ENCODE measurements around the gene ARHGEF28. TPM values are rescaled to one million over a fixed set of nuclear protein-coding genes. Genes with fewer than 3 reads are reported as not detected.

ARHGEF28 gene
- total and polyA plus RNA-seq, 2 of the 13 experiments (the other 11 are each of a cell fraction or from before 2014, with no cell fraction given) = 17.4 to 34.1 TPM

DNA sequence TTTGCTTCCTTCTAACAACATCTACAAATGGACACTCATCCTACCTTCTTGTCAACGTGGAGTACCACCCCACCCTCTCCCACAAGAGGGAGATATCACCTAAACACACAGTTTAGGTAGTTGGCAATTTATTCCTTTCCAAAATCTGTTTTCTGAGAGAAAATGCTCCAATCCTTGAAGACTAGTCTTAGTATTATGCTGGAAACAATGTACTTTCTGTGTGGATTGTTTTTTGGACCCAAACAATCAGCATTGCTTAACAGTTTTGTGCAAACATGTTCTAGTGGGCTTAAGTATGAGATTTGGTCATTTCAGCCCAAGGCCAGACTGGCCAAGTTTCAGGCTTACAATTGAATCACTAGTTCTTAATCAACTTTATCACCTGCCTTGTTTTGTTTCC is 359.1 kb downstream of the ARHGEF28 start (continued):
- TF ChIP-seq ZNF30 (CRISPR knock-in tag; IDR thresholded peaks at IDR 0.05) = no peak
- no peak for TF ChIP-seq YY1 (IDR thresholded peaks at IDR 0.05; ENCODE audit: insufficient read depth, insufficient replicate concordance, low read depth, low read length)
- no peak for TF ChIP-seq ZNF383 (CRISPR knock-in tag; IDR thresholded peaks at IDR 0.05; ENCODE audit: borderline replicate concordance)
- no peak for TF ChIP-seq JUN (CRISPR knock-in tag; IDR thresholded peaks at IDR 0.05)
- no peak for TF ChIP-seq GLI4 (CRISPR knock-in tag; IDR thresholded peaks at IDR 0.05; ENCODE audit: borderline replicate concordance)
- TF ChIP-seq SALL2 (CRISPR knock-in tag; IDR thresholded peaks at IDR 0.05) = no peak
- TF ChIP-seq SOX6 (IDR thresholded peaks at IDR 0.05) = no peak
- TF ChIP-seq SOX6 (CRISPR knock-in tag; IDR thresholded peaks at IDR 0.05) = peak; percentile 95
- no peak for TF ChIP-seq ZNF550 (CRISPR knock-in tag; IDR thresholded peaks at IDR 0.05; ENCODE audit: borderline replicate concordance)
- no peak for TF ChIP-seq ZNF761 (CRISPR knock-in tag; conservative IDR thresholded peaks at IDR 0.05)
- TF ChIP-seq RORA (CRISPR knock-in tag; IDR thresholded peaks at IDR 0.05) = no peak
- TF ChIP-seq, protein P1, sequence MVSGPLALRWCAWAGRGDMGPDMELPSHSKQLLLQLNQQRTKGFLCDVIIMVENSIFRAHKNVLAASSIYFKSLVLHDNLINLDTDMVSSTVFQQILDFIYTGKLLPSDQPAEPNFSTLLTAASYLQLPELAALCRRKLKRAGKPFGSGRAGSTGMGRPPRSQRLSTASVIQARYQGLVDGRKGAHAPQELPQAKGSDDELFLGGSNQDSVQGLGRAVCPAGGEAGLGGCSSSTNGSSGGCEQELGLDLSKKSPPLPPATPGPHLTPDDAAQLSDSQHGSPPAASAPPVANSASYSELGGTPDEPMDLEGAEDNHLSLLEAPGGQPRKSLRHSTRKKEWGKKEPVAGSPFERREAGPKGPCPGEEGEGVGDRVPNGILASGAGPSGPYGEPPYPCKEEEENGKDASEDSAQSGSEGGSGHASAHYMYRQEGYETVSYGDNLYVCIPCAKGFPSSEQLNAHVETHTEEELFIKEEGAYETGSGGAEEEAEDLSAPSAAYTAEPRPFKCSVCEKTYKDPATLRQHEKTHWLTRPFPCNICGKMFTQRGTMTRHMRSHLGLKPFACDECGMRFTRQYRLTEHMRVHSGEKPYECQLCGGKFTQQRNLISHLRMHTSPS (CRISPR knock-in tag; IDR thresholded peaks at IDR 0.05; ENCODE audit: low read depth) = no peak
- TF ChIP-seq, protein P2, sequence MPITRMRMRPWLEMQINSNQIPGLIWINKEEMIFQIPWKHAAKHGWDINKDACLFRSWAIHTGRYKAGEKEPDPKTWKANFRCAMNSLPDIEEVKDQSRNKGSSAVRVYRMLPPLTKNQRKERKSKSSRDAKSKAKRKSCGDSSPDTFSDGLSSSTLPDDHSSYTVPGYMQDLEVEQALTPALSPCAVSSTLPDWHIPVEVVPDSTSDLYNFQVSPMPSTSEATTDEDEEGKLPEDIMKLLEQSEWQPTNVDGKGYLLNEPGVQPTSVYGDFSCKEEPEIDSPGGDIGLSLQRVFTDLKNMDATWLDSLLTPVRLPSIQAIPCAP (CRISPR knock-in tag; IDR thresholded peaks at IDR 0.05; ENCODE audit: low read depth) = no peak
- no peak for TF ChIP-seq SP2 (CRISPR knock-in tag; IDR thresholded peaks at IDR 0.05)
- no peak for TF ChIP-seq KDM4B (CRISPR knock-in tag; IDR thresholded peaks at IDR 0.05)
- no peak for TF ChIP-seq KAT2B (IDR thresholded peaks at IDR 0.05; ENCODE audit: borderline replicate concordance, low read depth, low read length)
- no peak for TF ChIP-seq PRMT3 (CRISPR knock-in tag; IDR thresholded peaks at IDR 0.05; ENCODE audit: borderline replicate concordance, low read depth)
- TF ChIP-seq, protein P3, sequence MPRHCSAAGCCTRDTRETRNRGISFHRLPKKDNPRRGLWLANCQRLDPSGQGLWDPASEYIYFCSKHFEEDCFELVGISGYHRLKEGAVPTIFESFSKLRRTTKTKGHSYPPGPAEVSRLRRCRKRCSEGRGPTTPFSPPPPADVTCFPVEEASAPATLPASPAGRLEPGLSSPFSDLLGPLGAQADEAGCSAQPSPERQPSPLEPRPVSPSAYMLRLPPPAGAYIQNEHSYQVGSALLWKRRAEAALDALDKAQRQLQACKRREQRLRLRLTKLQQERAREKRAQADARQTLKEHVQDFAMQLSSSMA (CRISPR knock-in tag; IDR thresholded peaks at IDR 0.05) = no peak
- no peak for TF ChIP-seq ZNF737 (CRISPR knock-in tag; IDR thresholded peaks at IDR 0.05; ENCODE audit: borderline replicate concordance)
- TF ChIP-seq THYN1 (CRISPR knock-in tag; IDR thresholded peaks at IDR 0.05; ENCODE audit: borderline replicate concordance, low read depth) = no peak
- TF ChIP-seq HNF4G (IDR thresholded peaks at IDR 0.05; ENCODE audit: borderline replicate concordance, low read depth, low read length) = peak; percentile 51; the same call in 1 of the 2 replicates
- no peak for TF ChIP-seq HNF4G (CRISPR knock-in tag; IDR thresholded peaks at IDR 0.05; ENCODE audit: borderline replicate concordance, low read depth)
- no peak for TF ChIP-seq ZFP1 (CRISPR knock-in tag; IDR thresholded peaks at IDR 0.05)
- TF ChIP-seq ZNF670 (CRISPR knock-in tag; IDR thresholded peaks at IDR 0.05; ENCODE audit: borderline replicate concordance) = no peak
- 0 out of 2 replicates have a peak, but pooled peaks have one; percentile 31 for TF ChIP-seq FOXK1 (CRISPR knock-in tag; IDR thresholded peaks at IDR 0.05; ENCODE audit: borderline replicate concordance, low read depth)
- no peak; the same call in 1 of the 2 replicates for TF ChIP-seq POGZ (CRISPR knock-in tag; IDR thresholded peaks at IDR 0.05)
- no peak for TF ChIP-seq ZMYM3 (CRISPR knock-in tag; IDR thresholded peaks at IDR 0.05)
